Measurements from ENCODE around the gene DLGAP1.

- TF ChIP-seq CTCF (IDR thresholded peaks at IDR 0.05; ENCODE audit: insufficient read depth, low read length, poor library complexity, severe bottlenecking) = no peak
- no peak for TF ChIP-seq EZH2phosphoT487 (conservative IDR thresholded peaks at IDR 0.05; ENCODE audit: low read length)
These were observed 794.2 kb downstream of the DLGAP1 start for GRCh38 chr18:3660739-3661515.
